ENCODE data around the gene PITPNM3. TPM values are rescaled to one million over a fixed set of nuclear protein-coding genes. Genes with fewer than 3 reads are reported as not detected.

PITPNM3 gene
- total RNA-seq, 2 experiments from 2014 or later: 0.87 to 0.92 TPM

DNA sequence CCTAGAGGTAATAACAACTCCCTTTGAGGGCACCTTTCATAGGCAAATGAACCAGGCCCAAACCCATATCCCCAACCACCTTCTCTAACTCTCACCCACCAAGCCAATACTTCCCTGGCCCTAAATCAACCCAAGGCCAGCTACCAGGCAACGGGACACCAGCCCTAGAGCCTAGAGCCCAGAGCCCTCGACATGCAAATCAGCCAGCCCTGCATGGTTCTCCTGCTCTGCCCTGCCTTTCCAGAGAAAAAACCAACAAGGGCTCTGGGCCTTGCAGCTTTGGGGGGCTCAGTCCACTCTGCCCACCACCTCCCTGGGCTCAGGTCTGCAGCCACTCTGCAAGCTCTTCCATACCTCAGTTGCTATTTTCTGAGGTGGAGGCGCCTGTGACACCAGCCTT lies 55.0 kb downstream of the PITPNM3 start:
- intact Hi-C loops (cut with micrococcal nuclease): no loop called here
- CTCF ChIA-PET: interaction anchor here (0.8 kb wide), 1 partner anchor 28 kb away, joined by 3 read pairs; no protein-coding TSS in a partner anchor

DNA sequence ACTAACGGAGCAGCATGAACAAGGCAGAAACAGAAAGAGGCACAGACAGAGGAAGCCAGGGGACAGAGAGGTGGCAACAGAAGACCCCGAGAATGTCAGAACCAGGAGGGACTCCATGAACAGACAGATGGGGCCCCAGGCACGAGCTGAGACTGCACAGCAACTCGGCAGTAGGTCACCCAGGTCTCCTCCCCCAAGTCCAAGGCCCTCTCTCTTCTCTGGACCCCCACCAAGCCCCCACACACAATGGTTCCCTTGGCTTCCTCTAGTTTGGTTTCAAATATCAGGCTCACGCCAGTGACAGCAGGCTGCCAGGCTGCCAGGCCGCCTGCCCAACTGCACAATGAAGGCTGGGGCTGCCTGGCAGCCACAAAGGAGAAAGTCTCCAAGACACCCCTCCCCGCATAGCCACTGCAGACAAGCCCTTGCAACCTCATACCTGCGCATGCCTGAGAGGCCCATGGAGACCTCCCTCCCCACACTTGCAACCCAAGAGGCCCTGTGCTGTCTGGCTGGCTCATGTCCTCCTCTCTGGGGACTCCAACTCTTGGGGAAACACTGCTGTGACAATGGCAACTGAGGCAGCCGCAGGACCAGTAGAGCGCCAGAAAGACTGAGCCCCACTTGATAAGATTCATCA lies 57.3 kb downstream of the PITPNM3 start:
- intact Hi-C loops (cut with micrococcal nuclease): no loop called here
- Mint-ChIP-seq H3K9me3 (no peaks in the 10 kb centered on the region), H3K4me1 (ENCODE audit: low read depth) (peaks cover 15% of the 10 kb centered on the region), H3K4me3 (no peak overlapping the region), H3K36me3 (ENCODE audit: low read depth) (no peaks in the 10 kb centered on the region), H3K27ac (no peak overlapping the region), H3K27me3 (no peaks in the 10 kb centered on the region)
- TF ChIP-seq, protein P1, sequence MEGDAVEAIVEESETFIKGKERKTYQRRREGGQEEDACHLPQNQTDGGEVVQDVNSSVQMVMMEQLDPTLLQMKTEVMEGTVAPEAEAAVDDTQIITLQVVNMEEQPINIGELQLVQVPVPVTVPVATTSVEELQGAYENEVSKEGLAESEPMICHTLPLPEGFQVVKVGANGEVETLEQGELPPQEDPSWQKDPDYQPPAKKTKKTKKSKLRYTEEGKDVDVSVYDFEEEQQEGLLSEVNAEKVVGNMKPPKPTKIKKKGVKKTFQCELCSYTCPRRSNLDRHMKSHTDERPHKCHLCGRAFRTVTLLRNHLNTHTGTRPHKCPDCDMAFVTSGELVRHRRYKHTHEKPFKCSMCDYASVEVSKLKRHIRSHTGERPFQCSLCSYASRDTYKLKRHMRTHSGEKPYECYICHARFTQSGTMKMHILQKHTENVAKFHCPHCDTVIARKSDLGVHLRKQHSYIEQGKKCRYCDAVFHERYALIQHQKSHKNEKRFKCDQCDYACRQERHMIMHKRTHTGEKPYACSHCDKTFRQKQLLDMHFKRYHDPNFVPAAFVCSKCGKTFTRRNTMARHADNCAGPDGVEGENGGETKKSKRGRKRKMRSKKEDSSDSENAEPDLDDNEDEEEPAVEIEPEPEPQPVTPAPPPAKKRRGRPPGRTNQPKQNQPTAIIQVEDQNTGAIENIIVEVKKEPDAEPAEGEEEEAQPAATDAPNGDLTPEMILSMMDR (IDR thresholded peaks at IDR 0.05): no peak
- ATAC-seq (no peak), DNase-seq (no peak)
- ChIA-PET CTCF (no interaction called here), POLR2A (no interaction called here)

More for the DNA sequence above, 55.0 kb downstream of the PITPNM3 start:
- Mint-ChIP-seq H3K27ac (no peak overlapping the region), H3K36me3 (ENCODE audit: low read depth) (no peaks in the 10 kb centered on the region), H3K9me3 (no peaks in the 10 kb centered on the region), H3K4me1 (ENCODE audit: low read depth) (peaks cover 5% of the 10 kb centered on the region), H3K4me3 (no peak overlapping the region), H3K27me3 (no peaks in the 10 kb centered on the region)
- ATAC-seq (no peak), DNase-seq (no peak)
- TF ChIP-seq, protein P1 (IDR thresholded peaks at IDR 0.05): no peak
- POLR2A ChIA-PET: no interaction called here

DNA sequence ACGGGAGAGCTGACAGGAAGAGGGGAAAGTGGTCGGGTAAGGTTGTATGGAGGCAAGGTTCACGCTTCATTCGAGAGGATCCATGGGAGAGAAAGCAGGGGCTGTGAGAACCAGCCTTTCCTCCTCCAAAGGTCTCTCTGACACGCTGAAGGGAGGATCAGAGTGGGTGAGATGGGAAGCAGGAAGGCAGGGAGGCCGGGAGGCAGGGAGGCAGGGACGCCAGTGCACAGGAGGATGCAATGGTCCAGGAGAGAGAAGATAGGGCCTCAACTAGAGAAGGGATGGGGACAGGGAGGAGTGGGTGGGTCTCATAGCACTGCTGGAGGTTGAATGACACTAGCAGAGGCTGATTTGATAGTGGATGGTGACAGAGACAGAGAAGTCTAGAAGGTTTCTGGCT lies 58.0 kb downstream of the PITPNM3 start:
- no peaks in the 10 kb centered on the region for H3K27me3 Mint-ChIP-seq

DNA sequence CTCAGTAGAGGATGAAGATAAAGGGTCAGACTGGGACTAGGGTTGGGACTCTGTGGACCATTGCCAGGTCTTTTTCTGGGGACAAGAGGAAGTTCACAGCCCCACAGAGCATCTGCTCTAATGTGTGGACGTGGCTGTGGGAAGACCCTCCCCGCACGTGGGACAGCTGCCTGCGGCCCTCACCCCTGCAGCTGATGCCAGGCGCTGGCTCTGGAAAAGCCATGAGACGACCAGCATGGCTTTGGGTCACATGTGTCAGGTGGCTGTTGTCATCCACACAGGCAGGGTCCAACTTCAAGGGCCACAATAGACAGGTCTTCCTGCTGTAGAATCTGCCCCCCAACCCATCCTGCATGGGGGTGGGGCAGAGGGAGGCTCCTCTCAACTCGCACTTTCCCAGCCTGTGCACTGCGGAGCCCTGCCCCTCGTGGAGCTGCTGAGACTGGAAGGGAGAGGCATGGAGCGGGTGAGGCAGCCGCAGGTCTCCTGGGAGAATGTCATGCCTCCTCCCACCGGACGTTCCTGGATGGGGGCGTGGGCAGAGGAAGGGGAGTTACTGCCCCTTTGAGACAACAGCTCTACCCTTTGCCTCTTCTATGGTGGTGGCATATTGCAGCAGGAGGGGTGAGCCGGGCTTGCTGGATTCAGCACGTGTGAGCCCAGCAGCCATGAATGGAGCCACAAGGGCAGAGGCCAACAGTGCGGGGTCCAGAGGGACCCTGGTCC lies 58.7 kb downstream of the PITPNM3 start:
- Mint-ChIP-seq H3K27ac (no peak overlapping the region), H3K36me3 (ENCODE audit: low read depth) (no peaks in the 10 kb centered on the region), H3K4me3 (no peak overlapping the region), H3K27me3 (no peaks in the 10 kb centered on the region), H3K4me1 (ENCODE audit: low read depth) (peaks cover 15% of the 10 kb centered on the region), H3K9me3 (no peaks in the 10 kb centered on the region)
- TF ChIP-seq, protein P1 (IDR thresholded peaks at IDR 0.05): no peak
- ChIA-PET POLR2A (no interaction called here), CTCF (no interaction called here)
- intact Hi-C loops (cut with micrococcal nuclease): no loop called here
- DNase-seq (no peak), ATAC-seq (no peak)

More for the DNA sequence above, 58.0 kb downstream of the PITPNM3 start:
- Mint-ChIP-seq H3K4me1 (ENCODE audit: low read depth) (peaks cover 15% of the 10 kb centered on the region), H3K27ac (no peak overlapping the region), H3K9me3 (no peaks in the 10 kb centered on the region), H3K4me3 (no peak overlapping the region), H3K36me3 (ENCODE audit: low read depth) (no peaks in the 10 kb centered on the region)
- POLR2A ChIA-PET: no interaction called here
- no peak for ATAC-seq
- CTCF ChIA-PET: no interaction called here
- intact Hi-C loops (cut with micrococcal nuclease): no loop called here
- TF ChIP-seq, protein P1 (IDR thresholded peaks at IDR 0.05): no peak
- DNase-seq: no peak
